ENCODE measurements around the gene AQP1.

DNA sequence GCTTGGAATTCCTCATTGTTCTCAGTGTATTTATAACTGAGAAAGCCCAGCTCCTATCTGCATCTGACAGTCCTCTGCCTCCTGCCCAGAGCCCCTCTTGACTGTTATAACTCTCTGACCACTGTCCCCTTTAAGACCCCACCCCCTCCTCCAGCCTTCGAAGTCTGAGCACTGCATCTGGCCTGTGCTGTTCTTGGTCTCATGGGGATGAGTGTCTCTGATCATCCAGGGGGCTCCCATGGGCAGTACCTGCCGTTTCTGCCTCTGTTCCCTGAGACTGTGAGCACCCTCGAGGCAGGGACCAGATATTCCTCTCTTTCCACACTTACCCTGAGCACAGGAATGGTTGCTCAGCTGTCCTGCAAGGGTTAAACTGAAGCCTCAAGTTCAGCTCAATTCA, 59.8 kb downstream of the AQP1 start:
- TF ChIP-seq TAF1 (IDR thresholded peaks at IDR 0.05; ENCODE audit: borderline replicate concordance, low read depth, low read length) (no peak), POLR2A (IDR thresholded peaks at IDR 0.05; ENCODE audit: low read depth, low read length) (no peak)

Data from GM12892 (cell line).